Dedifferentiated amniotic fluid mesenchymal stem cell (primary cell): ENCODE results near the gene SH3TC1.

Source experiments
- DNase-seq: peaks from one replicate; pipeline ENCODE4 v3.0.0-alpha.2; 2016; ENCODE audit errors: extremely low spot score

SH3TC1 gene

GRCh38 chr4:8262637-8263322 lies 63.7 kb downstream of the SH3TC1 start:
- no peak for DNase-seq

GRCh38 chr4:8263397-8263796 lies 64.3 kb downstream of the SH3TC1 start:
- DNase-seq = no peak

- no peak for DNase-seq
Observed at GRCh38 chr4:8264106-8264505, 65.0 kb downstream of the SH3TC1 start.

GRCh38 chr4:8265171-8265929 lies 66.3 kb downstream of the SH3TC1 start:
- no peak for DNase-seq

GRCh38 chr4:8266088-8266487 lies 67.0 kb downstream of the SH3TC1 start:
- no peak for DNase-seq

- no peak for DNase-seq
Observed at GRCh38 chr4:8266508-8266907, 67.4 kb downstream of the SH3TC1 start.

- no peak for DNase-seq
Observed at GRCh38 chr4:8267077-8267476, 68.0 kb downstream of the SH3TC1 start.

GRCh38 chr4:8268211-8268610 lies 69.1 kb downstream of the SH3TC1 start:
- DNase-seq = no peak

GRCh38 chr4:8268901-8269534 lies 69.9 kb downstream of the SH3TC1 start:
- DNase-seq = no peak

- DNase-seq = no peak
Observed at GRCh38 chr4:8269535-8270417, 70.7 kb downstream of the SH3TC1 start, which contains the start of gene HTRA3. TSS of gene HTRA3 (plus strand) at chr4:8269754. CDS start at chr4:8269969, 215 bp downstream.

- DNase-seq = no peak
Observed at GRCh38 chr4:8270418-8270771, 71.3 kb downstream of the SH3TC1 start.

GRCh38 chr4:8270912-8271815 lies 72.1 kb downstream of the SH3TC1 start:
- DNase-seq = no peak

GRCh38 chr4:8271821-8272220 lies 72.7 kb downstream of the SH3TC1 start:
- DNase-seq = no peak

GRCh38 chr4:8272472-8273428 lies 73.7 kb downstream of the SH3TC1 start:
- no peak for DNase-seq

GRCh38 chr4:8273450-8273849 lies 74.4 kb downstream of the SH3TC1 start:
- no peak for DNase-seq

GRCh38 chr4:8274066-8274652 lies 75.1 kb downstream of the SH3TC1 start:
- DNase-seq = no peak

- DNase-seq = peak; percentile 71
Observed at GRCh38 chr4:8274765-8275547, 75.9 kb downstream of the SH3TC1 start.

- DNase-seq = no peak
Observed at GRCh38 chr4:8275548-8275910, 76.4 kb downstream of the SH3TC1 start.
